GM12891 (cell line): Measurements from ENCODE around the gene ZCCHC17.

Experiments used
- DNase-seq: peaks from one replicate; pipeline ENCODE4 v3.0.0; 2011; ENCODE audit warnings: low spot score; ENCODE audit not compliant: insufficient read length
- FAIRE-seq: peaks from 2 replicates; lab custom pipeline; 2011; peaks lifted over from hg19 to GRCh38; lab: Jason Lieb, UNC
- PAX5 ChIP-seq: IDR thresholded peaks from 2 replicates; pipeline ENCODE4 v1.6.1; 2011; ENCODE audit warnings: low read length, moderate library complexity, mild to moderate bottlenecking; ENCODE audit not compliant: insufficient read depth, severe bottlenecking
- POLR2A ChIP-seq: IDR thresholded peaks from 2 replicates; pipeline ENCODE4 v1.6.1; 2011; ENCODE audit warnings: low read depth, low read length, control low read depth
- POLR2AphosphoS5 ChIP-seq: IDR thresholded peaks from 2 replicates; pipeline ENCODE4 v1.6.1; 2011; ENCODE audit warnings: low read depth, low read length, control low read depth
- POU2F2 ChIP-seq: IDR thresholded peaks from 2 replicates; pipeline ENCODE4 v1.6.1; 2011; ENCODE audit warnings: low read depth, mild to moderate bottlenecking, control low read depth, low read length, moderate library complexity
- SPI1 ChIP-seq: IDR thresholded peaks from 2 replicates; pipeline ENCODE4 v1.6.1; 2011; ENCODE audit warnings: low read depth, low read length, control low read depth
- TAF1 ChIP-seq: IDR thresholded peaks from 2 replicates; pipeline ENCODE4 v1.6.1; 2011; ENCODE audit warnings: low read depth, low read length, control low read depth

The ZCCHC17 gene

DNA sequence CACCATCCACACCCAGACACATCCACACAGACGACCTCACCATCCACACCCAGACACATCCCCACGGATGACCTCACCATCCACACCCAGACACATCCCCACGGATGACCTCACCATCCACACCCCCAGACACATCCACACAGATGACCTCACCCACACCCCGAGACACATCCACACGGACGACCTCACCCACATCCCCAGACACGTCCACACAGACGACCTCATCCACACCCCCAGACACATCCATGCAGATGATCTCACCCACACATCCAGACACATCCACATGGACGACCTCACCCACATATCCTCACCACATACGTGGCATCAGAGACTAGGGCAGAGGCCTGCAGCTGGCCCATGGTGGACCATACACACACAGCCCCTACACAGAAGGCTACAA is 90.8 kb downstream of the ZCCHC17 start:
- FAIRE-seq: no peak
- DNase-seq: no peak
- TF ChIP-seq POLR2AphosphoS5 (no peak), SPI1 (no peak), POLR2A (no peak), TAF1 (no peak), POU2F2 (no peak), PAX5 (no peak)

DNA sequence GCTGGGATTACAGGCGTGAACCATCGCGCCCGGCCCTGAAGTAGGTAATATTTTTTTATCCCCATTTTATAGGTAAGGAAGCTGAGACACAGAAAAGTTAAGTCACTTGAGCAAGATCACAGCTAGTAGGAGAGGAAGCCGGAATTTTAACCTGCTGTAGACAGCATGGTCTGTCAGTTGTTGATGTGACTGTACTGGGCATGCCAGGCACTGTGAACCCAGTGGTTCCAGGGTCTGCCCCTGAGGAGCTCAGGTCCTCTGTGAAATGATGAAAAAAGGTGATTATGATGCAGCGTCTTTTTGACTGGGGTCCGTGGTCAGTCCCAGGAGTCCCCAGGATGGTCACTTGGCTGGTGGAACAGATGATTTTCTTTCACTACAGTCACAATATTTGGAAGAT is 92.8 kb downstream of the ZCCHC17 start:
- no peak for DNase-seq
- no peak for FAIRE-seq
- TF ChIP-seq POU2F2 (no peak), SPI1 (no peak), POLR2AphosphoS5 (no peak), PAX5 (no peak), POLR2A (no peak), TAF1 (no peak)

DNA sequence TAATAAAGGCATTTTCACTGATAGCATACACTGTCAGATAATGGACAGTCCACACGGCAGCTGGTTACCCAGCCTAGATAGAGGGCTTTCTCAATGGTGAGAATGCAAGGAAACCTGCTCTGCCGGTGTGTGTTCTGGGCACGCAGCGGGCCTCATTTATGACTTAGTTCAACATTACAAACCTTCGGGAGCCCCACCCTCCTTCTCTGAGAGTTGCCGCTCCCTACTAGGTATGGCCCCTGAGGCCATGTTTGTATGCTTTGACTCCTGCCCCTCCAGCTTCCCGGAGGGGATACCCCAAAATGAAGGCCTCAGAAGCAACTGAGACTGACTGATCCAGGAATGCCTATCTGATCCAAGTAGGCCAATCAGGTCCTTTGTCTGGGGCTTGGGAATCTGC is 93.2 kb downstream of the ZCCHC17 start:
- TF ChIP-seq PAX5 (no peak), TAF1 (no peak), POU2F2 (no peak), SPI1 (no peak)
- FAIRE-seq (no peak), DNase-seq (no peak)

DNA sequence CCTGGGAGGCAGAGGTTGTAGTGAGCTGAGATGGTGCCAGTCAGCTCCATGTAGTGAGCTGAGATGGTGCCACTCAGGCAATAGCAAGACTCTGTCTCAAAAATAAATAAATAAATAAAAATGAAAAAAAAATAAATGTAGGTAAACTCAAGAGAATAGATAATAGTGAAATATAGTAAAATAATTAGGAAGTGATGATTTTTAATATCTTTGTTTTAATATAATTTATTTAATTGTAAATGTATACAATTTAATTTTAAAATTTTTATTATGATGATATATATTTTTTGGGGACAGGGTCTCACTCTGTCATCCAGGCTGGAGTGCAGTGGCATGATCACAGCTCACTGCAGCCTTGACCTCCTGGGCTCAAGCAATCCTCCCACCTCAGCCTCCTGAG is 96.6 kb downstream of the ZCCHC17 start:
- FAIRE-seq: no peak
- TF ChIP-seq TAF1 (no peak), POLR2A (no peak), POU2F2 (no peak), SPI1 (no peak), POLR2AphosphoS5 (no peak), PAX5 (no peak)
- no peak for DNase-seq

DNA sequence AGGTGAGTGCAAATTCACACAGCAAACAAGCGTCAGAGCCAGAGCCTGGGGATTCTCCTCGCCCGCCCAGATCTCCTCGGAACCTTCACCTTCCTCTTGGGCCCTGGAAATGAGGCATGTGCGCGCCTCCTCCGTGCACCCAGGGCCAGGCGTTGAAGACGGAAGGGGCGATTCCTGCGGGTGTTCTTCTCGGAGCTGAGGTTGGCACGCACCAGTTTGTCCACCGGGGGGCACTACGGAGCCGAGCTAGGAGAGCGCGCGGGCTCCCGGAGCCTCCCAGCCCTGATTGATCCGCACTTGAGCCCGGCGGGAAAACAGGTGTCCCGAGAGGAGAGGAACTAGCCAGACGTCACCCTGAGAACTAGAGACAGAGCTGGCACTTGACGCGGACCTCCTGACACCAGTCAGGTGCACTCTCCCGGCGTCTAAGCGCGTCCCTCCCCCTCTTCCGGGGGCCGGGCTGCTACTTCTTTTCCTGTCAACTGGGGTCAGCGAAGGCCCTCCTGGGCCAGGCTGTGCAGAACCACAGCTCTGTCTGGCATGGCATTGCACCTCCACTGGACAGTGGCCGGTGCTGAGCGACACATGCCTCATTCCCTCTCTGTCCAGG is 97.9 kb downstream of the ZCCHC17 start:
- peak; percentile 82 for FAIRE-seq

DNA sequence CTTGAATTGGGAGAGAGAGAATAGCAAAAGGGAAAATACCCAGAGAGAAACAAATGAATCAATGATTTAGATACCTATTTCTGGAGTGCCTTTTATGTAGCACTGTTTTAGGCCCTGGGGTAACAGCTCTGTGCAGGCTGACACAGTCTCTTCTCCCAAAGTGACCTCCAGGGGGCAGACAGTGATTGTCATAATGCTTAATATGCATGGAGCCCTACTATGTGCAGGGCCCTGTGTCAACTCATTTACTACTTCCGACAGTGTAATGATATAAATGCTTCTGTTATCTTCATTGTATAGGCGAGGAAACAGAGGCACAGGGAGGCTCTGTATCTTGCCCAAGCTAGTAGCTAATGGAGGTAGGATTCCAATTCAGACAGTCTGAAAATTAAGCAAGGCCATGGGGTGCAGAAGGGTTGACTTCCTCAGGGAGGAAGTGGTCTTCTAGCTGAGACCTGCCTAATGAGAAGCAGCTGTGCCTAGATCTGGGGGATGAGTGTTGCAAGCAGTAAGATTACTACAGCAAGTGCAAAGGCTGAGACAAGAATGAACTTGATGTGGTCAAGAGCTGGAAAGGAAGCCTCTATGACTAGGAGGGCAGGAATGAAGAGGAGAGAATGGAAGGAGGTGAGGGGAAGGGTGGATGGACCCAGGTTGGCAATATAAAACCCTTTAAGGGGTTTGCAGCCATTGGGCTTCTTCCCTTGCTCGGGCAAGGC is 100.0 kb downstream of the ZCCHC17 start:
- FAIRE-seq (no peak), DNase-seq (no peak)

More for the DNA sequence above, 97.9 kb downstream of the ZCCHC17 start:
- peak; percentile 74 for DNase-seq
- TF ChIP-seq SPI1: no peak

DNA sequence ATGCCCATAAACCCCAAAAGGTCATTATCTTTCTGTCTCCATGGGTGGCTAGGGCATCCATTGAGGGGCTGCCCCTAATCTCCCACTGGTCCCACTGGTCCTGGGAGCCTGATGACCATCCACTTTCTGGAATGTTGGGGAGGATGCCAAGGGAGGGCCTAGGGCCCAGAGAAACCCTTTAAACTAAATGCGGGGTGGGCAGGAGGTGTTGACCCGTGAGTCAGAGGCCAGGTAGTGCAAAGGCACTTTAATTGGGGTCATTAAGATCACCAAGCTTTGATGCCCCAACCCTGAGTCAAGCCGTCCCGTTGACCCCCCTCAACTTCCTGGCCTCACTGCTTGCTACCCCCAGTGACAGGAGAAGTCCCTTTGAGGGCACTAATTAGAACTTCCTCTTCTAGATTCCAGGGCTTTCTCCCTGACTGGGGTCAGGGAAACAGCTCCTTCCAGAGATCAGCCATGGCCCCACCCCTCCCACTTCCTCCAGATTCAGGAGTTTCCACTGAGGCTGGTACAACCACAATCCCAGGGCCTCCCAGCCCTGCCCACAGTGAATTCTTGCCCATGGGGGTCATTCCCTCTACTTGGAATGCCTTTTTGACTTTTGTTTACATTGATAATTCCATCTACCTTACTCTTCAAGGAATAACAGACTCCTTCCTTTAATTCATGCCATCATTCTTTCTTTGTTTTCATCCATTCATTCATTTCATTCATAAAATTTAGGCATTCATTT is 100.7 kb downstream of the ZCCHC17 start:
- TF ChIP-seq TAF1 (no peak), POLR2AphosphoS5 (no peak), SPI1 (no peak), POU2F2 (no peak), PAX5 (no peak), POLR2A (no peak)
- no peak for FAIRE-seq
- no peak for DNase-seq

More for the DNA sequence above, 100.0 kb downstream of the ZCCHC17 start:
- TF ChIP-seq PAX5 (no peak), POLR2A (no peak)

DNA sequence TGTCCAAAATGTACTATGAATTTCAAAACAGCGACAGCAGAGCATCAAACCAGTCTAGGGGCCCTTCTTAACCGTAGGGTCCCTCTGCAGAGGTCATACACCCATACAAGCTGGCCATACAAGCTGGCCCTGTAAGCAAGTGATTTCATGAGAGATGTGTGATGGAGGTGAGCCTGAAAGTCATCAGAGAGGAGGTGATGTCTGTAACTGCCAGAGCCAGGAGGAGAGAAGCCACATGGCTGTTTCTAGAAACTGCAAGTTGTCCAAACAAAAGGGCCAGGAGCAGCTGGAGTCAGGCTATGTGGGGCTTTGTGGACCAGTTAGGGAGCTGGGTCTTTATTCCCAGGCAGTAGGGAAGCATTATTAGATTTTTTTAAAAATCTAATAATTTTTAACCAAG is 101.4 kb downstream of the ZCCHC17 start:
- no peak for DNase-seq
- no peak for TF ChIP-seq PAX5
- TF ChIP-seq POU2F2: no peak
- TF ChIP-seq TAF1: no peak
- no peak for TF ChIP-seq SPI1
- no peak for FAIRE-seq

DNA sequence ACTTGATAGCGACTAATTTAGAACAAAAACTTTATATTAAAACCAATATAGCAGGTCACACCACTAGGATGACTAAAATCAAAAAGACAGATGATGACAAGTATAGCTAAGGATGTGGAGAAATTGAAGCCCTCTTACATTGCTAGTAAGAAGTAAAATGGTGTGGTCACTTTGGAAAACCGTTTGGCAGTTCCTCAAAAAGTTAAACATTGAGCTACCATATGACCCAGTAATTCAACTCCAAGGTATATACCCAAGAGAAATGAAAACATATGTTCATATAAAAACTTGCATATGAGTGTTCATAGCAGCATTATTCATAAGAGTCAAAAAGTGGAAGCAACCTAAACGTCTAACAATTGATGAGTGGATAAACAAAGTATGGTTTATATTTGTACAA is 103.1 kb downstream of the ZCCHC17 start:
- FAIRE-seq (no peak), DNase-seq (no peak)
- no peak for TF ChIP-seq TAF1
- TF ChIP-seq PAX5: no peak
- TF ChIP-seq POU2F2: no peak
- no peak for TF ChIP-seq SPI1
- TF ChIP-seq POLR2A: no peak
- no peak for TF ChIP-seq POLR2AphosphoS5

DNA sequence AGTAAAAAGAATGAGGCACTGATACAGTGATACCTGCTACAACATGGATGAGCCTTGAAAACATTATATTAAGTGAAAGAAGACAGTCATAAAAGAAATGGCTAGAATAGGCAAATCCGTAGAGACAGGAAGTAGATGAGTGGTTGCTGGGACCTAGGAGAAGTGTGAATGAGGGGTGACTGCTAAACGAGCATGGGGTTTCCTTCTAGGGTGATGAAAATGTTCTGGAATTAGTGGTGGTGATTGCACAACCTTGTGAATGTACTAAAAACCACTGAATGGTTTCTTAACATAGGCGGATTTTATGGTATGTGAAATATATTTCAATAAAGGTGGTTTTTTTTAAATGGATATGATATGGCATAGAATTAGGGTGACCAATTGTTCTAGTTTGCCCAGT is 103.6 kb downstream of the ZCCHC17 start:
- DNase-seq (no peak), FAIRE-seq (no peak)

More for the DNA sequence above, 103.6 kb downstream of the ZCCHC17 start:
- no peak for TF ChIP-seq POLR2A
- no peak for TF ChIP-seq TAF1
- no peak for TF ChIP-seq POLR2AphosphoS5
- no peak for TF ChIP-seq POU2F2
- no peak for TF ChIP-seq PAX5
- TF ChIP-seq SPI1: no peak
